ENCODE measurements around the gene PRR35.
"Not testable (repeated sequence)": the region's sequence is repeated elsewhere in the genome, so short reads cannot be mapped to it uniquely, and the experiment has no call there.

PRR35 gene

GRCh38 chr16:597655-598054 lies 37.5 kb downstream of the PRR35 start:
- not testable (repeated sequence) for DNase-seq

DNA sequence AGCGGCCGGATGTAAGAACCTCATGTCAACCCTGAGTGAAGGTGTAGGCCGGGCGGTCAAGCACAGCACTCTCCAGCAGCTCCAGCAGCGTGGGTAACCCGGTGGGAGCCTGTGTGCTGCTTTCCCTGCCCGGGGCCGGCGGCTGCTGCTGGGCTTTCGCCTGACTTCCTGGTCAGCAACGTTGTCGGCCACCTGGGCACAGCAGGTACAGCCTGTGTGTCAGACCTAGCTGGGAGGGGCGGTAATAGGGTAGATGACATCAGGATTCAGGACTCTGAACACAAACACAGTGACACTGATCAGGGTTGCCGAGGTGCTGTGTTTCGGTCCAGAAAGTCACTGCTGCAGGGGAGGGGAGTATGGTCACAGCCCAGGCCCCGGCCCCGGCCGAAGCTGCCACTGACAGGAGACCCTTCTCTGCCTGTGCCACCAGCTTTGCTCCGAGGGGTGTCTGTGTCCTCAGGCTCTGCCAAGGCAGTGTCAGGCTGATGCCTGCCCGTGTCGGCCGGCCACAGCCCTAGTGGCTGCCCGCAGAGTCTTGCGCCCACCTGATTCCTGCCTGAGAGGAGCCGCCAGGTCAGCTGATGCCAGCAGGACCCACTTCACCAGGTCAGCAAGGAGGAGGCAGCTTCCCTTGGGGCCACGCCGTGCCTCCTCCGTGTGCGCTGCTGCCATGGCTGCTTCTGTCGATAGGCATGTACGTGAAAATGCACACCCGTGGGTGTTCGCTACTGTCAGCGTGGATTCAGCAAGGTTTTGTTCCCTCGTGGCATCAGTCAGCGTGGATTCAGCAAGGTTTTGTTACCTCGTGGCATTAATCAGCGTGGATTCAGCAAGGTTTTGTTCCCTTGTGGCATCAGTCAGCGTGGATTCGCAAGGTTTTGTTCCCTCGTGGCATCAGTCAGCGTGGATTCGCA lies 38.9 kb downstream of the PRR35 start:
- DNase-seq: no peak

DNA sequence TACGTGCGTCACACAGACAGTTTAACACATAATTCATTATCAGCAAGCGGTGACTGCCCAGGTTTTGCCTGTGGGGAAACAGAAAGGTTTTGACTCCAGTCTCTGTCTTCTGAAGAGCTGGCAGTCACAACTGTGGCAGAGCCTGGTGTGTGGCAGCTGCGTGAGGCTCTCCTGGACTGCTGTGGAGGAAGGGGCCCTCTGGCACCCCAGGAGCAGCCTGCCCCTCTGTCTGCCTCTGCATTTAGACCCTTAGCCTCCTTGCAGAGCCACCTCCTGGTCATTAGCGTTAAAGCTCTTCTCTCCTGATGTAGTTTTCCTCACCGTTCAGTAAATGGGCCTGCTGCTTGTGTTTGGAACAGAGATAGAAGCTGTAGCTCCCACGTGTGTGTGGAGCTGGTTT lies 40.6 kb downstream of the PRR35 start:
- no peak for DNase-seq

DNA sequence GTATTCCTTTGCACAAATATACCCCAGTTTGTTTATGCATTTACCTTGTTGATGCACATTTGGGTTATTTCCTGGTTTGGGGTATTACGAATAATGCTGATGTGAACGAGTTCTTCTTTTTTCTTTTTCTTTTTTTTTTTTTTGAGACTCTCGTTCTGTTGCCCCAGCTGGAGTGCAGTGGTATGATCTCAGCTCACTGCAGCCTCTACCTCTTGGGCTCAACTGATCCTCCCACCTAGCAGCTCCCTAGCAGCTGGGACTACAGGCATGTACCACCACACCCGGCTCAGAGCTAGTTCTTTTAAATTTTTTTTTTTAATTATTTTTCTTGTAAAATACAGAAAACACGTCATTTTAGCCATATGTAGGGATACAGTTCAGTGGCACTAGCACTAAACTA lies 43.7 kb downstream of the PRR35 start:
- DNase-seq: no peak

- no peak for DNase-seq
These were observed 46.6 kb downstream of the PRR35 start for GRCh38 chr16:606656-607307.

GRCh38 chr16:608019-608418 lies 47.8 kb downstream of the PRR35 start:
- DNase-seq: no peak

- DNase-seq: no peak
These were observed 49.1 kb downstream of the PRR35 start for GRCh38 chr16:609316-609715.

GRCh38 chr16:609984-610383 lies 49.8 kb downstream of the PRR35 start:
- no peak for DNase-seq

GRCh38 chr16:610513-611381 lies 50.6 kb downstream of the PRR35 start:
- no peak for DNase-seq

- no peak for DNase-seq
These were observed 54.9 kb downstream of the PRR35 start for GRCh38 chr16:615122-615521.

All from NCI-H1092 treated with DMSO at 0.1 percent for 48 hours (cell line).